ENCODE results near the gene HDGF.
A peak's percentile ranks its signal among the peaks of the same experiment; 100 is the strongest.

HDGF gene

DNA sequence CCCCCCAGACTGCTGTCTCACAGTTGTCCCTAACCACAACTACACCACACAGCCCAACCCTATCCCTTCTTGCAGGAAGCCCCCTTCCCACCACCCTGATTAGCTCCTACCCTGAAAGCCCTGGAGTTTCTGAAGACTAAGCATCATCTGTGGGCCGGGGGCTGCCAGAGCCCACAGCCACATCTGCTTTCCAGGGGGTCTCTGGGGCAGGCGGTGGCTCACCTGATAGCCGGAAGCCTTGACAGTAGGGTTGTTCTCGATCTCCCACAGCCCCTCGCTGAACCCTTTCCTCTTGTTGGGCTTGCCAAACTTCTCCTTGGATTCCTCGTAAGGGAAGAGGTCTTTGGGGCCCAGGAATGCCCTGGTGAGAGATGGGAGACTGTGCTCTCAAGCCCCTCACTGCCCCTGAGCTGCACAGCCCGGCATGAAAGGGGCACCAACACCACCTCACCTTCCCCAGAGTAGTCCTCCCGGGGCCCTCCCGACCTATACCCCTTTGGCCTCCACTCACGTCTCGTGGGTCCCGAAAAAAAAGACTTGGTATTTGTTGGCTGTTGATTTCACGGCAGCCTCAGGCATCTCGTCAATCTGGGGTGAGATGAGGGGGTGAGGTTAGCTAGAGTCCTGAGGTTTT, 6.6 kb downstream of the HDGF start:
- Histone ChIP-seq H3K4me3 (ENCODE audit: low read length in 2 of 2) (no peak overlapping the region), H3K36me3 (ENCODE audit: control insufficient read depth in 2 of 2, insufficient read depth in 2 of 2, low read length in 2 of 2) (peaks cover 14 to 23% of the 10 kb centered on the region in 2 donors), H3K27ac (ENCODE audit: low read length) (peak overlapping the region; percentile 99), H3K27me3 (ENCODE audit: control insufficient read depth in 1 of 2, insufficient read depth in 2 of 2, low read length in 2 of 2) (no peaks in the 10 kb centered on the region), H3K9ac (ENCODE audit: low read length in 2 of 2) (no peak overlapping the region), H3K9me3 (ENCODE audit: control insufficient read depth in 2 of 2, low read length in 2 of 2) (no peaks in the 10 kb centered on the region), H3K4me1 (ENCODE audit: control insufficient read depth, insufficient read depth, low read length) (peaks cover 56% of the 10 kb centered on the region)

DNA sequence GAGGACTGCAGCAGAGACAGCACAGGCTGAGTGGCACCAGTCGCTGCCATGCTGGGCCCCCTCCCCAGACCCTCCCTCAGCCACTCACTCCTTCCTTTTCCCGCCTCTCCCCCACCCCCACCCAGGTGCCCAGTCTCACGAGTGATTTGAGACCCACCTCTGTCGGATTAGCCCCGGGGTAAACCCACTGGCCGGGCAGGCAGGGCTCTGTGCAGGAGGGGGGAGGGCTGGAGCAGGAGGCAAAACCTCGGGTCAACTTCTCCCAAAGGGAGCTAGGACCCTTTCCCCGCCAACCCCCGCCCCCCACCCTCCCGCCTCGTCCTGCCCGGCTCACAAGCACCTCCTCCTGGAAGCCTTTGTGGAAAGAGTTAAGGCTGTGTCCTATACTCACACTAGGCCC, 7.1 kb downstream of the HDGF start:
- Histone ChIP-seq H3K9me3 (ENCODE audit: control insufficient read depth in 2 of 2, low read length in 2 of 2) (no peaks in the 10 kb centered on the region), H3K36me3 (ENCODE audit: control insufficient read depth in 2 of 2, insufficient read depth in 2 of 2, low read length in 2 of 2) (peaks cover 14 to 23% of the 10 kb centered on the region in 2 donors), H3K4me1 (ENCODE audit: control insufficient read depth, insufficient read depth, low read length) (peaks cover 50% of the 10 kb centered on the region), H3K27ac (ENCODE audit: low read length) (no peak overlapping the region), H3K27me3 (ENCODE audit: control insufficient read depth in 1 of 2, insufficient read depth in 2 of 2, low read length in 2 of 2) (no peaks in the 10 kb centered on the region), H3K4me3 (ENCODE audit: low read length in 2 of 2) (no peak overlapping the region), H3K9ac (ENCODE audit: low read length in 2 of 2) (no peak overlapping the region)

DNA sequence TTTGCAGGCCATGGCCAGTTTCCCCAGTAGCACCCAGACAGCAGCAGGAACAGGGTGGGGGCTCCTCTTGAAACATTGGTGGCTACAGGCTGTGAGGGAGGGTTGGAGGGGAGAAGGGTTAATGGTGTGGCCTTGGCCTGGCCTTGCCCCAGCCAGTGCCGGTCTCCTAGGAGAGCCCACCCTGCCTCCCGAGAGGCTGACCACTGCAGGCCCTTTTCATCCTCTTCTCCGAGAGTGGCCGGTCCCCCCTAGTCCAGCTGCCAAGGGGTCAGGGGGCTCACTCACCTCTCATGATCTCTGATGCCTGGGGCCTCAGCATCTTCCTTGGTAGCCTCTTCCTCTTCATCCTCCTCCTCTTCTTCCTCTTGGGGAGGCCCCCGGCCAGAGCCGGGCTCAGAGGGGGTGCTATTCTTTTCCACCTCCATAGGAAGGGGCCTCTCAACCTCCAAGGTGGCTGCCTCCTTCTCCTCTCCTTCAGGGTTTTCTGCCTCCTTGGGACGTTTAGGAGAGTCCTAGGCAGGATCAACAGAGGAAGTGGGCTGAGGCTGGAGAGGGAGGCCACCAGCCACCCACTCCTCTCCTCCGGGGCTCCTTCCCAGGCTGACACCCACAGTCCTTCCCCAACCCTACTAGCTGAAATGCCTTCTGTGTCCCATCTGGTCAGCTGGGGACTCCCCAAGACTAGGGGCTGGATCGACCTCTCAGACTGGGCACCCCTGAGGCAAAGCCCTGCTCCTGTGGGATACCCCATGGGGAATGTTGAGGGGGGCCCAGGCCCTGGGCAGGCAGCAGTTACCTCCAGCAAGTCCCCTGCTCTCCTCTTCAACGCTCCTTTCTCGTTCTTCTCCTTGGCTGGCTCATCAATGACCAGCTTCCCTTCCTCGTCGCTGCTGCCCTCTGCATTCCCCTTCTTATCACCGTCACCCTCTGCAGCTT, 7.8 kb downstream of the HDGF start:
- Histone ChIP-seq H3K9ac (ENCODE audit: low read length in 2 of 2) (no peak overlapping the region), H3K27ac (ENCODE audit: low read length) (no peak overlapping the region), H3K9me3 (ENCODE audit: control insufficient read depth in 2 of 2, low read length in 2 of 2) (no peaks in the 10 kb centered on the region), H3K27me3 (ENCODE audit: control insufficient read depth in 1 of 2, insufficient read depth in 2 of 2, low read length in 2 of 2) (no peaks in the 10 kb centered on the region), H3K4me1 (ENCODE audit: control insufficient read depth, insufficient read depth, low read length) (peaks cover 43% of the 10 kb centered on the region), H3K4me3 (ENCODE audit: low read length in 2 of 2) (no peak overlapping the region), H3K36me3 (ENCODE audit: control insufficient read depth in 2 of 2, insufficient read depth in 2 of 2, low read length in 2 of 2) (peaks cover 14 to 23% of the 10 kb centered on the region in 2 donors)

DNA sequence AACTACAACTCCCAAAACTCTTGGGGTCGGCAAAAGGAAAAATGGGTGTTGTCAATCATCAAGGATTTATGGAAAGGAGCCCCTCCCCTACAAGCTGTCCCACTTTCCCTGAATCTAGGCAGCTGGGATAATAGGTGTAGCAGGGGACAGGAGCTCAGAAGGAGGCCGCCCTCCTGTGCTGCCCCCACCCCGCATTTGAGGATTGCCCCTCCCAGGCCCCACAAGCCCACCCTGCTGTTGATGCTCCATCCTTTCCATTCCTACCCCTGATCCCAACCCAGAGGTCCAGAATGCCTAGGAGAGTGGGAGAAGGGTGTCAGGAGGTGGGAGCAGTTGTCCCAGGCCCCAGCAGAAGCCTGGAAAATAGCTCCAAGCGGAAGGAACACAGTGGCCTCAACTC, 8.7 kb downstream of the HDGF start:
- Histone ChIP-seq H3K27me3 (ENCODE audit: control insufficient read depth in 1 of 2, insufficient read depth in 2 of 2, low read length in 2 of 2) (no peaks in the 10 kb centered on the region), H3K4me1 (ENCODE audit: control insufficient read depth, insufficient read depth, low read length) (peaks cover 35% of the 10 kb centered on the region), H3K9ac (ENCODE audit: low read length in 2 of 2) (no peak overlapping the region), H3K27ac (ENCODE audit: low read length) (no peak overlapping the region), H3K36me3 (ENCODE audit: control insufficient read depth in 2 of 2, insufficient read depth in 2 of 2, low read length in 2 of 2) (peaks cover 14 to 25% of the 10 kb centered on the region in 2 donors), H3K4me3 (ENCODE audit: low read length in 2 of 2) (no peak overlapping the region), H3K9me3 (ENCODE audit: control insufficient read depth in 2 of 2, low read length in 2 of 2) (no peaks in the 10 kb centered on the region)

DNA sequence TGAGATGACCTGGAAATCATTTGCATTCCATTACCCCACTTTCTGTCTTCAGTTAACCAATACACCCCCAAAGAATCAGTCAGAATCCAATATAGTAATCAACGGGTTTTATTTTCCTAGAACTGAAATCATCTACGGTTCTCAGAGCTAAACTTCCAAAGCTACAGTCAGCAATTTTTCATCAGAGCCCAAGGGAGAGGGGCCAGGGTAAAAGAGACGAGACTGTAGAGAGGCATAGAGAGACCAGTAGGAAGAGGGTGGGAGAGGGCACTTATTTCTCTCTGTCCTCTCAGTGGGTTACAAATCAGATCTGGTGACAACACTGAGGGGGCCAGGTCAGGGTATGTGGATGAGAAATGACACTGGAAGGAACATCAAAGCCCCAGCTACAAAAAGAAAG, 9.5 kb downstream of the HDGF start:
- H3K9ac ChIP-seq (ENCODE audit: low read length in 2 of 2), result no peak overlapping the region
- peaks cover 18 to 28% of the 10 kb centered on the region in 2 donors for H3K36me3 ChIP-seq (ENCODE audit: control insufficient read depth in 2 of 2, insufficient read depth in 2 of 2, low read length in 2 of 2)
- no peak overlapping the region for H3K4me3 ChIP-seq (ENCODE audit: low read length in 2 of 2)
- H3K4me1 ChIP-seq (ENCODE audit: control insufficient read depth, insufficient read depth, low read length), result peaks cover 28% of the 10 kb centered on the region
- no peaks in the 10 kb centered on the region for H3K9me3 ChIP-seq (ENCODE audit: control insufficient read depth in 2 of 2, low read length in 2 of 2)
- H3K27me3 ChIP-seq (ENCODE audit: control insufficient read depth in 1 of 2, insufficient read depth in 2 of 2, low read length in 2 of 2), result no peaks in the 10 kb centered on the region
- H3K27ac ChIP-seq (ENCODE audit: low read length), result peak overlapping the region; percentile 94

DNA sequence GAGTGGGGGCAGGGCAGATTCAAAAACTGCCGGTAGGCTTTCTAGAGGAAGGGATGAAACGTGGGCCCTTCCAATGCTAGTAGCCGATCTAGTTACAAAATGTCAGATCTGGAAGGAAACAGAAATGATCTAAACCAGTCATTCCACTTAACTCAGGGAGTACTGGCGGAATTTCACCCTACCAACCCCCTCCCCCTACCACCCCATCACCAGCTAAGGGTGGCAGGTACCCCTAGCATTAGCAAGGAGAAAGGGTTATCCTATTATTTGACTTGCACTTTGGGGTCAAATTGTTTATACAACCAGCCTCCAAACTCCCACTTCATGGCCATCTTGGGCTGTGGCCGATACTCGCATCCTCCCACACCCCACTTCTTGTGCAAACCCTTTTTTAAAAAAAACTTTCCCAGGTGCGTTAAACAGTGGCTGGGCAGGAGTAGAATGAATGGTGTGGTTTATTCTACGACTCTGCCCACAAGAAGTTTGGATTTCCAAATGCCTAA, 9.9 kb downstream of the HDGF start:
- H3K9ac ChIP-seq (ENCODE audit: low read length in 2 of 2), result peak overlapping the region; percentile 36 to 64
- H3K36me3 ChIP-seq (ENCODE audit: control insufficient read depth in 2 of 2, insufficient read depth in 2 of 2, low read length in 2 of 2), result peaks cover 21 to 33% of the 10 kb centered on the region in 2 donors
- H3K27me3 ChIP-seq (ENCODE audit: control insufficient read depth in 1 of 2, insufficient read depth in 2 of 2, low read length in 2 of 2), result no peaks in the 10 kb centered on the region
- peak overlapping the region; percentile 61 to 94 for H3K4me3 ChIP-seq (ENCODE audit: low read length in 2 of 2)
- peak overlapping the region; percentile 94 for H3K27ac ChIP-seq (ENCODE audit: low read length)
- no peaks in the 10 kb centered on the region for H3K9me3 ChIP-seq (ENCODE audit: control insufficient read depth in 2 of 2, low read length in 2 of 2)
- H3K4me1 ChIP-seq (ENCODE audit: control insufficient read depth, insufficient read depth, low read length), result peaks cover 28% of the 10 kb centered on the region

DNA sequence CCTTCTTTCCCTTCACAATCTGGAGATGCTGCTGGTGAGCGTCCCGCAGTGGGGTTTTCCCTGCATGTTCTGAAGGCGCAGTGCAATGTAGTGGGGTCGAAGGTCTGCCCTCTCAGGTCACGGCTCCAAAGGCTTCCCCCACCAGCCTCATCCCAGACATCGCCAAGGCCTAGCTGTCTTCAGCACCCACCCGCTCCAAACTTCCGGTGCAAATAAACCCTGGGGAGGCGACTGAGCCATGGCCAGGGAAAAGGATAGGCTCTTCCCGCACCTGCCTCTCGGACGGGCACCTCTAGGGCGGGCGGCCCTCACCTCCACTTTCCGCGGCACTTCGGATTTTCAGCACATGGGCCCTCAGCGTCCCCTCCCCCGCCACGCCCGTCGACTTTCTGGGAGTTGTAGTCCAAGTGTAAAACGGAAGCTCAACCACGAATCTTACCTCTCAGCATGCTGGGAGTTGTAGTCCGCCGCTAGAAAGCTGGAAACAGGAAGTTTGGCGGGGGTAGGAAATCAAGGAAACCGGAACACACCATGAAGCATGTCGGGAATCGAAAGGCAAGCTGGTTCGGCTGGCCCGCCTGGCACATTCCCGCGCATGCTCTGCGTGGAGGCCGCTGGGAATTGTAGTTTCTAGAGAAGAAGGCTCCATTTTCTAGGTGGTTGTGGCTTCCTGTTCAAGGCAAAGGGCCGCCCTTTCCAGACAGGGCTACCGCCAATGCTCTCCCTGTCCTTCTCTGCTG, 10.6 kb downstream of the HDGF start, which contains the start of gene MRPL24:
Gene MRPL24 (minus strand): TSS at position 348 of the 740 bp plus-strand sequence. CDS start 2,384 bp downstream, outside the sequence.
- Histone ChIP-seq H3K9me3 (ENCODE audit: control insufficient read depth in 2 of 2, low read length in 2 of 2) (no peaks in the 10 kb centered on the region), H3K4me3 (ENCODE audit: low read length in 2 of 2) (peak within 1 kb of the TSS; percentile 94 to 97), H3K4me1 (ENCODE audit: control insufficient read depth, insufficient read depth, low read length) (peaks cover 22% of the 10 kb centered on the region), H3K27me3 (ENCODE audit: control insufficient read depth in 1 of 2, insufficient read depth in 2 of 2, low read length in 2 of 2) (no peaks in the 10 kb centered on the region), H3K9ac (ENCODE audit: low read length in 2 of 2) (peak within 1 kb of the TSS; percentile 85 to 95), H3K27ac (ENCODE audit: low read length) (peak within 1 kb of the TSS; percentile 94), H3K36me3 (ENCODE audit: control insufficient read depth in 2 of 2, insufficient read depth in 2 of 2, low read length in 2 of 2) (peaks cover 24 to 35% of the 10 kb centered on the region in 2 donors)

DNA sequence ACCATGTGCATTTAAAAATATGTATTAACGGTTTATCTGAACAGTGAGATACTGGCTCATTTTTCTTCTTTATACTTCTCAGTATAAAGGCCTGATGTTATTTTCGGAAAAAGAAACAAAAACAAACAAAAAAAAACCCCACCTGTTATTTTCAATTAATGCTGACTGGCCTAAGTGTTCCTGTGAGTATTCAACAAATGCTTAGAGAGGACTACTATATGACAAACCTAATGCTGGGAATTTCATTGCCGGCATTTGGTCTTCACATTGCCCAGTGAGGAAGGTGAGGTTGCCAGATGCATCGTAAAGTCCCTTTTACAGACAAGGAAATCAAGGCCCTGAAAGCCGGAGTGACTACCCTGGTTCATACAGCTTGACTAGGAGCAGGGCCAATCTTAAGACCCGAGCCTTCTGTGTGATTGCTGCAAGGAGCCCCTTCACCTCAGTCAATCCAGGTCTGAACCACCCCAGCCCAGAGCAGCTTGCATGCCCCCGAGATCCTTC, 11.2 kb downstream of the HDGF start:
- Histone ChIP-seq H3K4me1 (ENCODE audit: control insufficient read depth, insufficient read depth, low read length) (peaks cover 17% of the 10 kb centered on the region), H3K36me3 (ENCODE audit: control insufficient read depth in 2 of 2, insufficient read depth in 2 of 2, low read length in 2 of 2) (peaks cover 28 to 37% of the 10 kb centered on the region in 2 donors)

DNA sequence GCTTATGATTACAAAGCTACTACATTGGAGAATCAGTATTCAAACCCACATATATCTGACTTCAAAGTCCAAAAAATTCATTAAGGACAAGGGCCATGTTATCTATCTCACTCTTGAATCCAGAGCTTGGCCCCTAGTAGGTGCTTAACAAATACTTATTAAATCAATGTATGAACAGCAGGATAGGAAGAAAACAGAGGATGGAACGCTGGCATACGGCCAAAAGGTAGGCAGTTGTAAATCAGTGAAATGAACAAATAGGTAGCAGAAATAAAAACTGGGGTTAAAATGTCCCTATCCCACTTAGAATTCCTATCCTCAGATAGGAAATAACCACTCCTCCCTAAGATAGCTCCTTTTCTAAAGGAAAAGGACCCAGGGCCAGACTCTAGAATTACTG, 12.6 kb downstream of the HDGF start:
- Histone ChIP-seq H3K4me1 (ENCODE audit: control insufficient read depth, insufficient read depth, low read length) (peaks cover 10% of the 10 kb centered on the region), H3K4me3 (ENCODE audit: low read length in 2 of 2) (no peak overlapping the region), H3K27me3 (ENCODE audit: control insufficient read depth in 1 of 2, insufficient read depth in 2 of 2, low read length in 2 of 2) (no peaks in the 10 kb centered on the region), H3K36me3 (ENCODE audit: control insufficient read depth in 2 of 2, insufficient read depth in 2 of 2, low read length in 2 of 2) (peaks cover 28 to 34% of the 10 kb centered on the region in 2 donors), H3K9ac (ENCODE audit: low read length in 2 of 2) (no peak overlapping the region), H3K27ac (ENCODE audit: low read length) (no peak overlapping the region), H3K9me3 (ENCODE audit: control insufficient read depth in 2 of 2, low read length in 2 of 2) (no peaks in the 10 kb centered on the region)

More for the DNA sequence above, 11.2 kb downstream of the HDGF start:
- H3K27me3 ChIP-seq (ENCODE audit: control insufficient read depth in 1 of 2, insufficient read depth in 2 of 2, low read length in 2 of 2), result no peaks in the 10 kb centered on the region
- H3K4me3 ChIP-seq (ENCODE audit: low read length in 2 of 2), result peak overlapping the region; percentile 94 to 97
- peak overlapping the region; percentile 94 for H3K27ac ChIP-seq (ENCODE audit: low read length)
- no peaks in the 10 kb centered on the region for H3K9me3 ChIP-seq (ENCODE audit: control insufficient read depth in 2 of 2, low read length in 2 of 2)
- H3K9ac ChIP-seq (ENCODE audit: low read length in 2 of 2), result peak overlapping the region; percentile 85 to 95

DNA sequence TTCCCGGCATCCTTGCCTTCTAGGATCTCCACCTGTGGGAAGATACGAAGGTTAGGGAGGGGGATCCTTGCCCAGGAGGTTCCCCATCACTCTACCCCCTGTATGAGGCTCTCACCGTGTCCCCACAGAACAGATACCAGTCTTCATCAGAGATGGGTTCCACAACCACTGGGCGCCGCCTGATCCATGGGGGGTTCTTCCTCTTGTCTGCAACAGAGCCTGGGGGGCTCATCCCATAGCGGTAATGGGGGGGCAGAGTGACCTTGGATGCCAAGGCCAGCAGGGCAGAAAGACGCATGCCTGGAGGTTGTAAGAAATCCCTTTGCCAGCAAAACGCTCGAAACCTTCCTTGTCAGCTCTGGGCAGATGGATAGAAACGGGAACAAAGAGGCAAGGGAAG, 13.1 kb downstream of the HDGF start:
- peaks cover 10% of the 10 kb centered on the region for H3K4me1 ChIP-seq (ENCODE audit: control insufficient read depth, insufficient read depth, low read length)
- no peak overlapping the region for H3K9ac ChIP-seq (ENCODE audit: low read length in 2 of 2)
- H3K9me3 ChIP-seq (ENCODE audit: control insufficient read depth in 2 of 2, low read length in 2 of 2), result no peaks in the 10 kb centered on the region
- H3K4me3 ChIP-seq (ENCODE audit: low read length in 2 of 2), result no peak overlapping the region
- no peaks in the 10 kb centered on the region for H3K27me3 ChIP-seq (ENCODE audit: control insufficient read depth in 1 of 2, insufficient read depth in 2 of 2, low read length in 2 of 2)
- H3K36me3 ChIP-seq (ENCODE audit: control insufficient read depth in 2 of 2, insufficient read depth in 2 of 2, low read length in 2 of 2), result peaks cover 33% of the 10 kb centered on the region in 2 donors
- no peak overlapping the region for H3K27ac ChIP-seq (ENCODE audit: low read length)
